GM10266 (cell line): Measurements from ENCODE around the gene HMCN2.

Experiments used
- DNase-seq: peaks from one replicate; pipeline ENCODE4 v3.0.0; 2012; ENCODE audit errors: extremely low spot score
- CTCF ChIP-seq: IDR thresholded peaks from 2 replicates; pipeline ENCODE4 v1.5.1; 2012; ENCODE audit warnings: mild to moderate bottlenecking, low read depth; ENCODE audit not compliant: control insufficient read depth, insufficient read depth; ENCODE audit errors: missing control alignments

Gene HMCN2

GRCh38 chr9:130283539-130284248, 18.1 kb downstream of the HMCN2 start:
- no peak for DNase-seq
- TF ChIP-seq CTCF: no peak

- TF ChIP-seq CTCF: no peak
Measured at GRCh38 chr9:130284249-130284625, 18.7 kb downstream of the HMCN2 start.

GRCh38 chr9:130284690-130285089, 19.1 kb downstream of the HMCN2 start:
- DNase-seq: no peak

More at GRCh38 chr9:130284249-130284625, 18.7 kb downstream of the HMCN2 start:
- DNase-seq: no peak

GRCh38 chr9:130285271-130285670, 19.7 kb downstream of the HMCN2 start:
- no peak for DNase-seq
- no peak for TF ChIP-seq CTCF

More at GRCh38 chr9:130284690-130285089, 19.1 kb downstream of the HMCN2 start:
- TF ChIP-seq CTCF: no peak

GRCh38 chr9:130286072-130286770, 20.7 kb downstream of the HMCN2 start:
- no peak for DNase-seq
- no peak for TF ChIP-seq CTCF

- no peak for DNase-seq
- TF ChIP-seq CTCF: no peak
Measured at GRCh38 chr9:130286781-130287428, 21.3 kb downstream of the HMCN2 start.
